Uterus (tissue), 4 donors: Measurements from ENCODE around the gene NHLH1. TPM values are rescaled to one million over a fixed set of nuclear protein-coding genes. Genes with fewer than 3 reads are reported as not detected.

Source experiments
- DNase-seq, 2 donors: peaks; one replicate each; pipeline ENCODE4 v3.0.0-alpha.2; 2019 to 2020
- H3K27ac ChIP-seq, 2 donors: fragments of 200-600 bp; sonication (generic); 1 replicate in 1 of 2; 2 replicates in 1 of 2; pipeline ENCODE4 v1.5.1; 2016 to 2018
- H3K27me3 ChIP-seq, 2 donors: fragments of 200-600 bp; sonication (generic); one replicate each; pipeline ENCODE4 v1.5.1; 2018 to 2019; ENCODE audit warnings: control low read depth in 1 of 2
- H3K36me3 ChIP-seq, 2 donors: fragments of 200-600 bp; sonication (generic); one replicate each; pipeline ENCODE4 v1.5.1; 2019; ENCODE audit warnings: control low read depth in 1 of 2
- H3K4me1 ChIP-seq, 2 donors: fragments of 200-600 bp; sonication (generic); one replicate each; pipeline ENCODE4 v1.5.1; 2018 to 2019; ENCODE audit warnings: control low read depth in 1 of 2
- H3K4me3 ChIP-seq, 2 donors: fragments of 200-600 bp; sonication (generic); 1 replicate in 1 of 2; 2 replicates in 1 of 2; pipeline ENCODE4 v1.5.1; 2018 to 2019; ENCODE audit warnings: mild to moderate bottlenecking in 1 of 2
- H3K9me3 ChIP-seq, 2 donors: fragments of 200-600 bp; sonication (generic); one replicate each; pipeline ENCODE4 v1.5.1; 2019; ENCODE audit warnings: control low read depth in 1 of 2
- POLR2A ChIP-seq, 2 donors: fragments of 450-650 bp; IDR thresholded peaks; one replicate each; pipeline ENCODE4 v1.6.1; 2016; ENCODE audit warnings: antibody characterized with exemption in 2 of 2, mild to moderate bottlenecking in 1 of 2, moderate library complexity in 1 of 2
- intact Hi-C: fragments of 100-400 bp; cut with DNase I; formaldehyde crosslinking; loops from one replicate; pipeline ENCODE4 v1.15.1; 2023; ENCODE audit warnings: low total_unique reads
- total RNA-seq, 4 donors: library from RNA; depleted of rRNA in 3 of 4; stranded (reverse); fragments of >200 nt in 3 of 4; gene quantifications; one replicate each; pipeline versions ENCODE4 v1.1.0 to v1.2.4, GENCODE V29; 2014 to 2023
- TF ChIP-seq, protein P1 (sequence below), 4 experiments: fragments of 200-600 bp in 2 of 4; fragments of 450-650 bp in 2 of 4; sonication (generic) in 2 of 4; IDR thresholded peaks; one replicate each; pipeline ENCODE4 v1.5.1; 2016 to 2019; ENCODE audit warnings: antibody characterized with exemption in 4 of 4, mild to moderate bottlenecking in 2 of 4, moderate library complexity in 1 of 4
- donor health status: DM: yes; HTN: yes; CAD: no.

Gene NHLH1
- total RNA-seq, 4 donors from 2014 or later = not detected

- Histone ChIP-seq H3K27me3 (no peaks in the 10 kb centered on the region), H3K36me3 (no peaks in the 10 kb centered on the region), H3K27ac (peak overlapping the region in 1 of 2 donors; percentile 3), H3K4me3 (peak overlapping the region in 1 of 2 donors; percentile 71), H3K9me3 (no peaks in the 10 kb centered on the region), H3K4me1 (no peaks in the 10 kb centered on the region)
- intact Hi-C loops = no loop called here
- no peak for TF ChIP-seq POLR2A (IDR thresholded peaks at IDR 0.05)
- TF ChIP-seq, protein P1, sequence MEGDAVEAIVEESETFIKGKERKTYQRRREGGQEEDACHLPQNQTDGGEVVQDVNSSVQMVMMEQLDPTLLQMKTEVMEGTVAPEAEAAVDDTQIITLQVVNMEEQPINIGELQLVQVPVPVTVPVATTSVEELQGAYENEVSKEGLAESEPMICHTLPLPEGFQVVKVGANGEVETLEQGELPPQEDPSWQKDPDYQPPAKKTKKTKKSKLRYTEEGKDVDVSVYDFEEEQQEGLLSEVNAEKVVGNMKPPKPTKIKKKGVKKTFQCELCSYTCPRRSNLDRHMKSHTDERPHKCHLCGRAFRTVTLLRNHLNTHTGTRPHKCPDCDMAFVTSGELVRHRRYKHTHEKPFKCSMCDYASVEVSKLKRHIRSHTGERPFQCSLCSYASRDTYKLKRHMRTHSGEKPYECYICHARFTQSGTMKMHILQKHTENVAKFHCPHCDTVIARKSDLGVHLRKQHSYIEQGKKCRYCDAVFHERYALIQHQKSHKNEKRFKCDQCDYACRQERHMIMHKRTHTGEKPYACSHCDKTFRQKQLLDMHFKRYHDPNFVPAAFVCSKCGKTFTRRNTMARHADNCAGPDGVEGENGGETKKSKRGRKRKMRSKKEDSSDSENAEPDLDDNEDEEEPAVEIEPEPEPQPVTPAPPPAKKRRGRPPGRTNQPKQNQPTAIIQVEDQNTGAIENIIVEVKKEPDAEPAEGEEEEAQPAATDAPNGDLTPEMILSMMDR (IDR thresholded peaks at IDR 0.05) = no peak
- DNase-seq = no peak
Measured at GRCh38 chr1:160402001-160402795, 35.3 kb downstream of the NHLH1 start.

DNA sequence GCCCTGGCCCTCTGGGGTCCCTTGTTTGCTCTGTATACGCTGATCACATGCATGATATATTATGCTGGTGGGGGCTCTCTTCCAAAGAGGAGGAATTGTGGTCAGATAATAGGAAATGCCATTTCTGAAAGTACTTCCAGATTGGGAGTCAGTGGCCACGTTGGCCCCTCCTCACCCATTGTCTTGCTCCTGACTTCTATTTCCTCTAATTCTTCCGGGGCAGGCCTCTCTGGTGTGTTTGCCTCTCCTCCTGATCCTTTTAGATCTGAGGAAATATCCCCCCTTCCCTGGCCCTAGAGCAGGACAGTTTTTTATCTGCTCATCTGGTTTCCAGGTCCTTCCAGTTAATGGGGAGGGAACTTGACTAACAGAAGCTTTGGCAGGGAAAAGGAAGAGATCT lies 36.4 kb downstream of the NHLH1 start:
- intact Hi-C loops = no loop called here
- no peaks in the 10 kb centered on the region for H3K9me3 ChIP-seq
- no peaks in the 10 kb centered on the region for H3K4me1 ChIP-seq
- DNase-seq = no peak
- H3K27me3 ChIP-seq = no peaks in the 10 kb centered on the region
- no peak overlapping the region for H3K4me3 ChIP-seq
- H3K36me3 ChIP-seq = no peaks in the 10 kb centered on the region
- no peak for TF ChIP-seq POLR2A (IDR thresholded peaks at IDR 0.05)
- TF ChIP-seq, protein P1 (IDR thresholded peaks at IDR 0.05) = no peak
- no peak overlapping the region for H3K27ac ChIP-seq

GRCh38 chr1:160404094-160404493 lies 37.2 kb downstream of the NHLH1 start:
- no peak overlapping the region for H3K4me3 ChIP-seq
- intact Hi-C loops = no loop called here
- H3K27me3 ChIP-seq = no peaks in the 10 kb centered on the region
- no peak overlapping the region for H3K27ac ChIP-seq
- no peaks in the 10 kb centered on the region for H3K36me3 ChIP-seq
- TF ChIP-seq POLR2A (IDR thresholded peaks at IDR 0.05) = no peak
- TF ChIP-seq, protein P1 (IDR thresholded peaks at IDR 0.05) = no peak
- H3K4me1 ChIP-seq = no peaks in the 10 kb centered on the region
- DNase-seq = no peak
- no peaks in the 10 kb centered on the region for H3K9me3 ChIP-seq

GRCh38 chr1:160405331-160405877 lies 38.5 kb downstream of the NHLH1 start:
- H3K9me3 ChIP-seq = no peaks in the 10 kb centered on the region
- no peak overlapping the region for H3K27ac ChIP-seq
- H3K4me1 ChIP-seq = no peaks in the 10 kb centered on the region
- no peak for DNase-seq
- no peaks in the 10 kb centered on the region for H3K27me3 ChIP-seq
- TF ChIP-seq, protein P1 (IDR thresholded peaks at IDR 0.05) = no peak
- no peaks in the 10 kb centered on the region for H3K36me3 ChIP-seq
- H3K4me3 ChIP-seq = no peak overlapping the region
- intact Hi-C loops = no loop called here

DNA sequence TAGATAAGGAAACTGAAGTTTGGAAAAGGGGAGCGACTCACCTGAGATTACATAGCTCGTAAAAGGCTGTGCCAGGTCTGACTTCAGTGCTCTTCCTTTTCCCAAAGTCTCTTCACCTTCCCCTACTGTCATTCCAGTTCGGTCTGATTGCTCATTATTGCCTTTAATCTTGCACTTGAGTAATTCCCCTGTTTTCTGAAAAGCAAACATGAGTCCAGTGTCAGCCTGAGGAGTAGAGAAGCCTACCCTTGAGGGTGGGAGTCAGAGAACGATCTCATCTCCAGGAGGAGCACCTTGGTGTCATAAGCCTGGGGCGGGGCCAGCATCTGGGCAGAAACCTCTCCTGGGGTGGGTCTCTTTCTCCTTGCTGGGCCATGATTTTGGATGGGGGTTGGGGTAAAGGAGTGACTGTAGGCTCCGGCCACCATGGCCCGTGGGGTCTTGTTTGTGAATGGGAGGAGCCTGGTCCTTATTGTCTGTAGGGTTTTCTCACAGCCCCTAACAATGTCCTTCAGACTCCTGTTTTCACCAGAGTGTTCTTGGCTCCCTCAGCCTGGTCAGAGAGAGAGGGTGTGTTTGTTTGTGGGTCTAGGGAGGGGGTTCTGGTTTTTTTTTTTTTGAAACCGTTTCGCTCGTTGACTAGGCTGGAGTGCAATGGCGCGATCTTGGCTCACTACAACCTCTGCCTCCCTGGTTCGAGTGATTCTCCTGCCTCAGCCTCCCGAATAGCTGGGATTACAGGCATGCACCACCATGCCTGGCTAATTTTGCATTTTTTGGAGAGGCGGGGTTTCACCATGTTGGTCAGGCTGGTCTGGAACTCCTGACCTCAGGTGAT lies 39.5 kb downstream of the NHLH1 start:
- H3K9me3 ChIP-seq = no peaks in the 10 kb centered on the region
- no peaks in the 10 kb centered on the region for H3K4me1 ChIP-seq
- no peak overlapping the region for H3K4me3 ChIP-seq
- no peak for DNase-seq
- H3K27me3 ChIP-seq = no peaks in the 10 kb centered on the region
- no peaks in the 10 kb centered on the region for H3K36me3 ChIP-seq
- TF ChIP-seq, protein P1 (IDR thresholded peaks at IDR 0.05) = no peak
- TF ChIP-seq POLR2A (IDR thresholded peaks at IDR 0.05) = no peak
- intact Hi-C loops = no loop called here
- H3K27ac ChIP-seq = no peak overlapping the region
